HuH-7.5 (cell line): ENCODE measurements around the gene CAPN11.
A peak's percentile ranks its signal among the peaks of the same experiment; 100 is the strongest.

Experiments
- DNase-seq: peaks from one replicate; pipeline ENCODE4 v3.0.0; 2011; ENCODE audit warnings: low spot score

Gene CAPN11

DNA sequence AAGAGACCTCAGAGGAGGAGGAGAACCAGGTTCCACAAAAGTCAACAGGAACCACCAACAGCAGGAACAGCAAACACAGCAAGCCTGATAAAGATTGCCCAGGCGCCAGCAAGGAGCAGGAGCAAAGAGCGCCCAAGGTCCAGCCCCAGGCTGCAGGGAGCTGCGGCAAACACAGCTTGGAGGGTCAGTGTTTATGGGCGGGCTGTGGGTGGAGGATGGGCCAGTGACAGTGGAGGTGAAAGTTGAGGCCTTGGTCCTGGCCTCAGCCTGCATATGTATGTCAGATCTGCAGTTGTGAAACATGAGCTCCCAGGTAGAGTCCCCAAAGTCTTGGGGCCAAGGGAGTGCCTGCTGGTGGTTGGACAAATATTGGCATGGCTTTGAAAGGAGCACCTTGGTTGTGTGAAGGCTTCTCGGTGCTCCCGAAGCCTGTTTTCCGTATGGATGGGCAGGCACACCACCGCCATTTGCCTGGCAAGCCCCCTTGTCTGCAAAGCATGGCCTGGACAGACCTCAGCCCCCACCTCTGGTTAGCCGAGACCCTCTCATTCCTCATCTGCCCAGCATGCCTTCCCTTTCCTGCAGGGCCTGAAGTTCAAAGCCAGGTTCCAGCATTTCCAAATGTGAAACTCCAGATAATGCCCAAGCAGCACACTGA lies 2.0 kb upstream of the CAPN11 start:
- DNase-seq: peak; percentile 61

DNA sequence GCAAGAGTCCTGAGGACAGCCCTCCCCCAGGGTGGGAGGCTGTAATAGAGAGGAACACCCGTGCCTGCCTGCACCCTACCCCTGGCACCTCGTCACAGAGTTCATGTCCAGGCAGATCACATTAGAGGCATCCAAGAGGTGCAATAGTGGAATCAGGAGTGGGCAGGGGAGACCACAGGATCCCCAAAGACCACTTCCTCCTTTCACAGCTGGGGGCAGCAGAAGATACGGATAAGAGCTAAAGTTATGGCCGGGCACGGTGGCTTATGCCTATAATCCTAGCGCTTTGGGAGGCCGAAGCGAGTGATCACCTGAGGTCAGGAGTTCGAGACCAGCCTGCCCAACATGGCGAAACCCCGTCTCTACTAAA lies 1.5 kb upstream of the CAPN11 start:
- DNase-seq: no peak

DNA sequence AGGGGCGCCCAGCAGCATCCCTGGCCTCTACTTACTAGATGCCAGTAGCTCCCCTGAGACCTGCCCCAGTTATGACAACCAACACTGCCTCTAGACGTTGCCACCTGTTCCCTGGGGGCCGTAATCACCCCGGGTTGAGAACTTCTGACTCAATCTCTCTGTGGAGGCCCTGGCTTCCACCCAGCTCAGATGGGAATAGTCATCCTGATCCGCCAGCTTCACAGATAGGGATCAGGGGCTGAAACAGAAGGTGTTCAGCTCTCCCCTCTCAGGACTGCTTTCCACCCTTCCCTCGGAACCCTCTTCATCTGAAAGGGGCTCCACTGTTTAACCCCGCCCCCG lies 3.3 kb downstream of the CAPN11 start:
- no peak for DNase-seq

DNA sequence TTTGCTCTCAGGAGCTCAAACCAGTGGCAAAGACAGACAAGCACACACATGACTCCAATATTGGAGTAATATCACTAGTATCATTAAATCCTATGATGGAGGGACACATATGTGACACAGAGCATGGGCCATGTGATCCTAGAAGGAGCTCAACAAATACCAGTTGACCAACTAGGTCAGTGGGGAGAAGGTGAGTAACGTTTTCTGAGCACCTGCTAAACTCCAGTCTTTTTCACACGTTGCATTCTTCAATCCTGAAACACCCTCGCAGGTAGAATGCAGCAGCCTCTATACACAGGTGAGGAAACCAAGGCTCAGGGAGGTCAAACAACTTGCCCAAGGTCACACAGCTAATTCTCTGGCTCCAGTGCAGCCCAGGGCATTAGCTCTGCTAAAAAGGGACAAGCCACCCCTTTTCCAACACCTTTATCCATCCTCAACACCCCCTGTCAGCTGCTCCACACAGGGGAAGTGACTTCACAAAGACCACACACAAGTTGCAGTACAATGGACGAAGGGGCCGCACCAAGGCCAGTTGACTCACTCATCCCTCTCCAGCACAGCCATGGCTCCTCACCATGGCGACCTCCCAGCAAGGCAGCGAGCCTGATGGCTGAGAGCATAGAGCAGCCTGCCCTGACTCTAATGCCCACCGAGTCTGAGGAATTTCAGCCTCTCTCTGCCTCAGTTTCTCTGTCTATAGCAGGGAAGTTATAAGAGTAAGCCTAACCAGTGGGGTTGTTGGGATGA lies 4.4 kb downstream of the CAPN11 start:
- DNase-seq: no peak

DNA sequence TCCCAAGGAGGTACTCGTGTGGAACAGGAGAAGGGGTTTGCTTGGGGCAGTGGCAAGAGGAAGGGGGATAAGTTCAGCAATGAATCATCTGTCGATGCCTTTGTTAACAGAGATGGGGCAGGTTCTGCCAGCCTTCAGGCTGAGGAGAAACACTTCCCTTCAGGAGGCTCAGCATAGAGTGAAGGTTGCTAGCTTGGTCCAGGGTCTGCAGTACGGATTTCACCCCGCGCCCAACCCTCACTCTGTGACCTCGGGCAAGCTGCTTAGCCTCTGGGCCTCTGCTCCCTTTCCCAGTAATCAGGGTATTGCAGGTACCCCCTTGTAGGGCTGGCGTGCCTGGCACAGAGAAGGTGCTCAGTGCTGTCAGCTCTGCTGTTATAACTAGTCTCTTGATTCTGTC lies 7.5 kb downstream of the CAPN11 start:
- no peak for DNase-seq

DNA sequence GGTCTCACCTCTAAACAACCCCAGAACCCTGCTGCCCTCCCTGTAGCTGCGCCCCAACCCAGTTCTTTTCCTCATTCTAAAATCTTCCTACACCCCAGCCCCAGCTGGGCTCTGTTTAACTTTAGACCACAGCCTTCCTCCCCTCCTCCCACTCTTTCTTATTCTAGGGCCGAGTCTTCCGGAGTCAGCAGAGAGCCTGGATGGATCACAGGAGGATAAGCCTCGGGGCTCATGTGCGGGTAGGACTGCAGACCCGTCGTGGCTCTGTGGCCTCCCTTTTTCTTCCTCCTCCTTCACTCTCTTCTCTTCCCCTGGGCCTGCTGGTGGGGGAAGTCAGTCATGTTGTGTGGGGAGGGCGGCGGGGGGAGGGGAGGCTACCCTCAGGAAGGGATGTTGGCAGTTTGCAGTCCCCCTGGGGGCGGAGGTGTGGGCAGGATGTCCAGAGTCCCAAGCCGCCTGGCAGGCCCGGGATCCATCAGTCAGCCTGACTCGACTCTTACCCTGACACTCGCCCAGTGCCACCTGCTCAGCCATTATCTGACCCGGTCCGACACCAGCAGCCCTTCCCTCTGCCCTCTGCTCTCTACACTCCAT lies 8.1 kb downstream of the CAPN11 start:
- no peak for DNase-seq

DNA sequence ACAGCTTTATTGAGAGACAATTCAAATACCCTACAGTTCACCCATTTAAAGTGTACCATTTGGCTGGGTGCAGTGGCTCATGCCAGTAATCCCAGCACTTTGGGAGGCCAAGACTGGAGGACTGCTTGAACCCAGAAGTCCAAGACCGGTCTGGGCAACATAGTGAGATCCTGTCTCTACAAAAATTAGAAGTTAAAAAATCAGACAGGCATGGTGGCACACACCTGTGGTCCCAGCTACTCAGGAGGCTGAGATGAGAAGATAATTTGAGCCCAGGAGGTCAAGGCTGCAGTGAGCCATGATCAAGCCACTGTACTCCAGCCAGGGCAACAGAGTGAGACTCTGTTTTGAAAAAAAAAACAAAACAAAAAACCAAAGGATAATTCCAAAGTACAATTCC lies 8.9 kb downstream of the CAPN11 start:
- DNase-seq: no peak

DNA sequence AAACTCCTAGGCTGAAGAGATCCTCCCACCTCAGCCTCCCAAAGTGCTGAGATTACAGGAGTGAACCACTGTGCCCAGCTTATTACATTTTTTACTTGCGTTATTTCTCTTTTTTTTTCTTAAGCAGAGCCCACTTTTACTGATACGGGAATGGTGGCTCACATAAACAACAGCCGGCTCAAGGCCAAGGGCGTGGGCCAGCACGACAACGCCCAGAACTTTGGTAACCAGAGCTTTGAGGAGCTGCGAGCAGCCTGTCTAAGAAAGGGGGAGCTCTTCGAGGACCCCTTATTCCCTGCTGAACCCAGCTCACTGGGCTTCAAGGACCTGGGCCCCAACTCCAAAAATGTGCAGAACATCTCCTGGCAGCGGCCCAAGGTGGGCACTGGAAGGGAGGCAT lies 10.5 kb downstream of the CAPN11 start:
- no peak for DNase-seq

DNA sequence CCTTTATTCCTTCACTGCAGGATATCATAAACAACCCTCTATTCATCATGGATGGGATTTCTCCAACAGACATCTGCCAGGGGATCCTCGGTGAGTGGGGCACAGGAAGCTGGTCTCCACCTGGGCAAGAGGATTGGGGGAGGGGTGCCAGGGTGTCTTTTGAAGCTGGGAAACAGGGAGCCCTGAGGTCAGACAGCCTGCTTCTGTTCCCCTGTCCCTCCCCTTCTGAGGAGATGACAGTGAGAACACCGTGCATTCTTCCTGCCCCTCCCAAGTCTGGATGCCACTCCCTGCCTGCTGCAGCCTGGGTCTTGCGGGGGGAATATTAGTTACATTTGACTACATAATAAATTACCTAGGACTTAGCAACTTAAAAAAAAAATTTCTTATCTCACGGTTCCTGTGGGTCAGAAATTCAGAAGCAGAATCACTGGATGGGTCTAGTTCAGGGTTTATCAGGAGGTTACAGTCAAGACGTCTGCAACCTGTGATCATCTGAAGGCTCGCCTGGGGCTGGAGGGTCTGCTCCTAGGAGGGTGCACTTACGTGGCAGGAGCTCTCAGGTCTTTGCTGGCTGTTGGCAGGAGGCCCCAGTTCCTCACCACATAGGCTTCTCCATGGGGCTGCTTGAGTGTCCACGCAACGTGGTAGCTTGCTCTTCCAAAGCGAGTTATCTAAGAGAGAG lies 11.4 kb downstream of the CAPN11 start:
- no peak for DNase-seq

DNA sequence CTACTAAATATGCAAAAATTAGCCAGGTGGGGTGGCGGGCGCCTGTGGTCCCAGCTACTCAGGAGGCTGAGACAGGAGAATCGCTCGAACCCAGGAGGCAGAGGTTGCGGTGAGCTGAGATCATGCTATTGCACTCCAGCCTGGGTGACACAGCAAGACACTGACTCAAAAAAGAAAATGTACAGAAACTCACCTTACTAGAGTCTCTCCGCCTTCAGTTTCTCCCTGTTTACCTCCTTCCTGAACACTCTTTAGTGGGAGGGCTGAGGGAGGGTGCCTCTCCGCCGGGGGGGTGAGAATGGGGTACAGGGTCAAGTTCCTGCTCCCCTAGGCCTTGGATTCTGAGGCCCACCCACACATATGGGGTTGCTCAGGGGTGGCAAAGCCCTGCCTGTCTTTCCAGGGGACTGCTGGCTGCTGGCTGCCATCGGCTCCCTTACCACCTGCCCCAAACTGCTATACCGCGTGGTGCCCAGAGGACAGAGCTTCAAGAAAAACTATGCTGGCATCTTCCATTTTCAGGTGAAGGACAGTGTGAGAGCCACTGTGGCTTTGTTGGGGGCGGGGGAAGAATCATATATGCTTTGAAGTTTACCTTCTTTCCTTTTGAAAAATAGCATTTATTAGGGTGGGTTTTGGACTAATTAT lies 13.4 kb downstream of the CAPN11 start:
- no peak for DNase-seq

DNA sequence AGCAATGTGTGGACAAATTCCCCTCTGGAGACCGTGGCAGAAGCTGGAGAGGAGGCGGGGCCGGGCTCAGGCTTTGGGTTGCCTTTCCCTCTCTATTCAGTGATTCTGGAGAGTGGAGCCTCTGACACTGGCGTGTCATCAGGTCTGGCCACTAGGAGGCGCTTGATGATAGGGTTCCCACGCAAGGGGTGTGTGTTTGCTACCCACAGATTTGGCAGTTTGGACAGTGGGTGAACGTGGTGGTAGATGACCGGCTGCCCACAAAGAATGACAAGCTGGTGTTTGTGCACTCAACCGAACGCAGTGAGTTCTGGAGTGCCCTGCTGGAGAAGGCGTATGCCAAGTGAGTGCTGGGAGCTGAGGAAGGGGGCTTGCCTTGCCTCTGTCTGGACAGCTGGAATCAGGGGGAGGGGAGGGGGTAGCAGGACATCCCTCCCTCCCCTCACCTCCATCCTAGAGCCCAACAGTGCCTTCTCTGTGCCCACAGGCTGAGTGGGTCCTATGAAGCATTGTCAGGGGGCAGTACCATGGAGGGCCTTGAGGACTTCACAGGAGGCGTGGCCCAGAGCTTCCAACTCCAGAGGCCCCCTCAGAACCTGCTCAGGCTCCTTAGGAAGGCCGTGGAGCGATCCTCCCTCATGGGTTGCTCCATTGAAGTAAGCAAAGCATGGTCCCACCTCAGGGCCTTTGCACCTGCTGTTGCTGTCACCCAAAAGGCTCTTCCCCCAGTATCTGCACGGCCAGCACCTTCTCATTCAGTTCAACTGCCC lies 14.3 kb downstream of the CAPN11 start:
- peak; percentile 70 for DNase-seq

DNA sequence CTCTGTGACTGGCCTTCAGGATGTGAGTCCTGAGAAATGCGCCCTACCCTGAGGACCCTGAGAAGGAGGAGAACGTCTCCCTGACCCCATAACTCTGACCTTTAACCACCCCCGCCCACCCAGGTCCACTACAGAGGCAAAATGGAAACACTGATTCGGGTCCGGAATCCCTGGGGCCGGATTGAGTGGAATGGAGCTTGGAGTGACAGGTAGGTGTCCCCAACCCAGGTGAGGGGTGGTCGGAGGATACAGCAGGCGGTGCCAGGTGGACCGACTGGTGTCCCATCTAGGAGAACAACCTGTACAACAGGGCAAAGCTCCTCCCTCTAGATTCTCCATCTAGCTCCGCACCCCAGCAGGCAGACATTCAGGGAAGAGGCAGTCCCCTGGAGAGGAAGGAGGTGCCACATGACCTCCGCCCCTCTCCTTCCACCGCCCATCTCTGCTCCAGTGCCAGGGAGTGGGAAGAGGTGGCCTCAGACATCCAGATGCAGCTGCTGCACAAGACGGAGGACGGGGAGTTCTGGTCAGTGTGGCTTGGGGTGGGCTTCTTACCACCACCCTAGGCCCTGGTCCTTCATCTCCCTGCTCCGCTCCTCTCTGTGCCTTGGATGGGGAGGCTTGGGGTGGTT lies 17.6 kb downstream of the CAPN11 start:
- no peak for DNase-seq

DNA sequence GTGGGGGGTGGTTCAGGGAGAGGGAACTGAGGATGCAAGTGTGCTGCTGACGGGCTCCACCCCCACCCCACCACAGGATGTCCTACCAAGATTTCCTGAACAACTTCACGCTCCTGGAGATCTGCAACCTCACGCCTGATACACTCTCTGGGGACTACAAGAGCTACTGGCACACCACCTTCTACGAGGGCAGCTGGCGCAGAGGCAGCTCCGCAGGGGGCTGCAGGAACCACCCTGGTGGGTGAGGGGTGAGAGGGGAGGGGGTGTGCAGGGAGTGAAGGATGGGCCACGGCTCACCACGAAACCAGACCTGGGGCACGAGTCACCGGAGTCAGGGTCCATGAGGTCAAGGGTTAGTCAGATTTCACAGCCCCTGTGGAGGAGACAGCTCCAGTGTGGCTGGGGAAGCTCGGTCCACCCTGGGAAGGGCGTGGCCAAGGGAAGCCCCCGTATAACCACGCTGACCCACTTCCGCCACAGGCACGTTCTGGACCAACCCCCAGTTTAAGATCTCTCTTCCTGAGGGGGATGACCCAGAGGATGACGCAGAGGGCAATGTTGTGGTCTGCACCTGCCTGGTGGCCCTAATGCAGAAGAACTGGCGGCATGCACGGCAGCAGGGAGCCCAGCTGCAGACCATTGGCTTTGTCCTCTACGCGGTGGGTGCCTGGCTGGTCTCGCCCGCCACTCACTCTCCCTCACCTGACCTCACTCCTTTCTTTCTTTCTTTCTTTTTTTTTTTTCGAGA lies 18.3 kb downstream of the CAPN11 start:
- no peak for DNase-seq

DNA sequence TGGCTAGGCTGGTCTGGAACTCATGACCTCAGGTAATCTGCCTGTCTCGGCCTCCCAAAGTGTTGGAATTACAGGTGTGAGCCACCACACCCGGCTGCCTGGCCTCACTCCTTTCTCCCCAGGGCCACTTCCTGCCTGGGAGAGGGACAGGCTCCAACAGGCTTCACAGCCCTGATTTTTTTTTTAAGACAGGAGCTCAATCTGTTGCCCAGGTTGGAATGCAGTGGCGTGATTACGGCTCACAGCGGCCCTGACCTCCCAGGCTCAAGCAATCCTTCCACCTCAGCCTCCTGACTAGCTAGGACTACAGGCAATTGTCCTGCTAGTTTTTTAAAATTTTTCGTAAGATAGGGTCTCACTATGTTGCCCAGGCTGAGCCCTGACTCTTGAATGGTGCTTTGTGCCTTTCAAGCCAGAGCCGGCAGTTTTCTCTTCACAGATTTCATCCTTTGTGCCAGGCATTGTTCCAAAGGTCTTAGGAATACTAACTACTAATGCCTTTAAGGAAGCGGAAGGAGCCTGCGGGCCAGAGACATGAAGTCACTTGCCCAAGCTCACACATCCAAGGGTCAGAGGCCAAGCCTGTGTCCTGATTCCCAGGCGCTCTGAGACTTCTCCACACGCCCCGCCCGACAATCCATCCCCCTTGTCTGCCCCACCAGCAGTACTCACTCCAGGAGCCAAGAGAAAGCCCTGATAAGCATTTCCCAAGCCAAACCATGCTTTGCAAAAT lies 19.2 kb downstream of the CAPN11 start:
- DNase-seq: no peak

DNA sequence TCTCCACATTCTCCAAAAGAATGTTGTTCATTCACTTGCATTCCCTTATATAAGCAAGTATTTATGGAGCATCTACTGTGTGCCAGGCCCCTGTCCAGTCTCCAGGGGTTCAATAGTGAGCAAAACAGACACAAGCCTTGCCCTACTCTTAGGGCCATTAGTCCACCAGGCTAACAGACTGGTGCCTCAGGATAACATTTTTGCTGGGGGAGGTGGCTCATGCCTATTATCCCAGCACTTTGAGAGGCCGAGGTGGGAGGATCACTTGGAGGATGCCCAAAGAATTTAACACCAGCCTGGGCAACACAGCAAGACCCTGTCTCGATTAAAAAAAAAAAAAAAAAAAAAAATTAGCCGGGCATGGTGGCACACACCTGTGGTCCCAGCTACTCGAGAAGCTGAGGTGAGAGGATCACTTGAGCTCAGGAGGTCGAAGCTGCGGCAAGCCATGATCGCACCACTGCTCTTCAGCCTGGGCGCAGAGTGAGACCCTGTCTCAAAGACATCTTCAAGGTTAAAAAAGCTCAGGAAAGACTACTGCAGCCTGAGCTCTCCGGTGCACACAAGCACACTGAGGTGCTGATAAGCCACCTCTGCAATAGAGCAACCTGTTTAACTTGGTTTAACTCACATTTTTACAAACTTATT lies 19.9 kb downstream of the CAPN11 start:
- no peak for DNase-seq

DNA sequence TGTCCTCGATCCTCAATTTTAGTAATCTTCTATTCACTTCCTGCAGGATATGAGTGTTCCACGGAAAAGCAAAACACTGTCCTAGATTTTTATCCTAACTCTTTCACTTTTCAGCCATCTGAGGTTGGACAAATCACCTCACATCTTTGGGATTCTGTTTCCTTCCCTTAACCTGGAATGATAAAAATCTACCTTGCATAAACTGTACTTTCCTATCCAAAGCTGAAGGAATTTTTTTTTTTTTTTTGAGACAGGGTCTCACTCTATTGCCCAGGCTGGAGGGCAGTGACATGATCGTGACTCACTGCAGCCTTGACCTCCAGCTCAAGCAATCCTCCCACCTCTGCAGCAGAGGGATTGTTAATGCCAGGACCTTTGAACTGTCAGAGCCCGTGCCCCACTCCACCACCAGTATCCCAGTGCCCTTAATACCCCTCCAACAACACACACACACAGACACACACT lies 20.5 kb downstream of the CAPN11 start:
- no peak for DNase-seq

DNA sequence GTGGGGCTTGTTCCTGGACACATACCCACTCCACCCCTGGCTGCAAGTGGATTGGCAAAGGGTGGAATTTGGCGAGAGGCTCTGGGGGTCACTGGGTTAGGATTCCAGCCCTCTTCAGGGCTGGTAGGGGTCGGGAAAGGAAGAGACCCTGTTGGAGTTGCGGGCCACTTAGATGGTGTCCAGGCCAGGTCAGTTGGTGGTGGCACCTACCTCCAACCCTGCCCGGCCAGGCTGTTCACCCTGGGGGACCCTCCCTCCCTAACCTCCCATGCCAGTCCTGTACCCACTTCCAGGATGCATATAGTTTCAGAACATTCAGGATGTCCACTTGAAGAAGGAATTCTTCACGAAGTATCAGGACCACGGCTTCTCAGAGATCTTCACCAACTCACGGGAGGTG lies 21.0 kb downstream of the CAPN11 start:
- no peak for DNase-seq

DNA sequence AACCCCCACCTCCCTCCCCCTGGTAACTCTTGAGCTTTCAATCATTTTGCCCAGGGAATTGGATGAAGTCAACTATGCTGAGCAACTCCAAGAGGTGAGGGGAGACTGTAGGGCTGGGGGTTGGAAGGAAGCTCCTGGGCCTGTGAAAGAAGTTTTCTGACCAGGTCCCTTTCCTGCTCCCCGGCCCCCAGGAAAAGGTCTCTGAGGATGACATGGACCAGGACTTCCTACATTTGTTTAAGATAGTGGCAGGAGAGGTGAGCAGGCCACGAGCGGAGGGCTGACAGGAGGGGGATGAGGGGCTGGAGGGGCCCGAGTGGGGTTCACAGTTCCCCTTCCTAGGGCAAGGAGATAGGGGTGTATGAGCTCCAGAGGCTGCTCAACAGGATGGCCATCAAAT lies 21.8 kb downstream of the CAPN11 start:
- DNase-seq: no peak

DNA sequence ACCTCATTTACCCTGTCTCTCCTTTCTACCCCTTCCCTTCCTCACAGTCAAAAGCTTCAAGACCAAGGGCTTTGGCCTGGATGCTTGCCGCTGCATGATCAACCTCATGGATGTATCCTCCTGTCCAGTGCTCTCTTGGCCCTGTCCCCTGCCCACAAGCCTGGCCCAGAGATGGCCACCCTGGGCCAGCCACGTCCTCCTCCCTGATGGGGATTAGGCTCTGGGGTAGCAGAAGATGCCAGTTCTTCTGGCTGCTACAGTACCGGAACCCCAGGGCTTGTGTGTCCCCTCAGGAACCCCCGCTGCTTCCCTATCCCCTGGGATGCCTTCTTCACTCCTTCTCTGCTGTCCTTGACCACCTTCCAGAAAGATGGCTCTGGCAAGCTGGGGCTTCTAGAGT lies 22.3 kb downstream of the CAPN11 start:
- DNase-seq: no peak
